ENCODE measurements around the gene SARS1. TPM values are rescaled to one million over a fixed set of nuclear protein-coding genes. Genes with fewer than 3 reads are reported as not detected.

Gene SARS1
- polyA plus RNA-seq, 1 of the 3 experiments (the other 2 are of a cell fraction): 98.3 TPM

DNA sequence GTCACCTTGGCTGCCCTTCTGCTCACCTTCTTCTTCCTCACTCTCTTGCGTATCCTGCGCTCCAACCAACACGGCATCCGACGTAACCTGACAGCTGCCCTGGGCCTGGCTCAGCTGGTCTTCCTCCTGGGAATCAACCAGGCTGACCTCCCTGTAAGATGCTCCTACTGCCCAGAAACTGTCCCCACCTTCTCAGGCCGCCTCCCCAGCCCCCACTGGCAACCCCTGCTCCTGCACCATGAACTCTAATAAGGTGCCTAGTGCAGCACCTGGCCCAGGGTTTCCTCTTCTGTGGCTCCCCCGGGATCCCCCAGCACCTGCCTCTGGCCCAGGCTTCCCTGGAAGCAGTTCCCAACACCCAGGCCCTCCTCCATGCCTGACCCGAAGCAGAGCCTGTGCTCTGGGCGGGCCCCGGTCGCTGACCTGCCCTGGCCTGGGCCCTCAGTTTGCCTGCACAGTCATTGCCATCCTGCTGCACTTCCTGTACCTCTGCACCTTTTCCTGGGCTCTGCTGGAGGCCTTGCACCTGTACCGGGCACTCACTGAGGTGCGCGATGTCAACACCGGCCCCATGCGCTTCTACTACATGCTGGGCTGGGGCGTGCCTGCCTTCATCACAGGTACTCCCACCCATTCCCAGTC is 56.4 kb downstream of the SARS1 start:
- CTCF ChIA-PET: interaction anchor here (1.3 to 4.9 kb wide), 2 partner anchors 11 to 129 kb away, joined by 4 to 32 read pairs; partner anchors contain the start of gene SORT1
- TF ChIP-seq, protein P1, sequence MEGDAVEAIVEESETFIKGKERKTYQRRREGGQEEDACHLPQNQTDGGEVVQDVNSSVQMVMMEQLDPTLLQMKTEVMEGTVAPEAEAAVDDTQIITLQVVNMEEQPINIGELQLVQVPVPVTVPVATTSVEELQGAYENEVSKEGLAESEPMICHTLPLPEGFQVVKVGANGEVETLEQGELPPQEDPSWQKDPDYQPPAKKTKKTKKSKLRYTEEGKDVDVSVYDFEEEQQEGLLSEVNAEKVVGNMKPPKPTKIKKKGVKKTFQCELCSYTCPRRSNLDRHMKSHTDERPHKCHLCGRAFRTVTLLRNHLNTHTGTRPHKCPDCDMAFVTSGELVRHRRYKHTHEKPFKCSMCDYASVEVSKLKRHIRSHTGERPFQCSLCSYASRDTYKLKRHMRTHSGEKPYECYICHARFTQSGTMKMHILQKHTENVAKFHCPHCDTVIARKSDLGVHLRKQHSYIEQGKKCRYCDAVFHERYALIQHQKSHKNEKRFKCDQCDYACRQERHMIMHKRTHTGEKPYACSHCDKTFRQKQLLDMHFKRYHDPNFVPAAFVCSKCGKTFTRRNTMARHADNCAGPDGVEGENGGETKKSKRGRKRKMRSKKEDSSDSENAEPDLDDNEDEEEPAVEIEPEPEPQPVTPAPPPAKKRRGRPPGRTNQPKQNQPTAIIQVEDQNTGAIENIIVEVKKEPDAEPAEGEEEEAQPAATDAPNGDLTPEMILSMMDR (IDR thresholded peaks at IDR 0.05): no peak
- no peak for TF ChIP-seq MEF2A (IDR thresholded peaks at IDR 0.05; ENCODE audit: borderline replicate concordance, low read depth)
- TF ChIP-seq TCF12 (IDR thresholded peaks at IDR 0.05): no peak
- TF ChIP-seq, protein P2, sequence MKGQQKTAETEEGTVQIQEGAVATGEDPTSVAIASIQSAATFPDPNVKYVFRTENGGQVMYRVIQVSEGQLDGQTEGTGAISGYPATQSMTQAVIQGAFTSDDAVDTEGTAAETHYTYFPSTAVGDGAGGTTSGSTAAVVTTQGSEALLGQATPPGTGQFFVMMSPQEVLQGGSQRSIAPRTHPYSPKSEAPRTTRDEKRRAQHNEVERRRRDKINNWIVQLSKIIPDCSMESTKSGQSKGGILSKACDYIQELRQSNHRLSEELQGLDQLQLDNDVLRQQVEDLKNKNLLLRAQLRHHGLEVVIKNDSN (IDR thresholded peaks at IDR 0.05; ENCODE audit: borderline replicate concordance, low read depth): no peak
- no peak for TF ChIP-seq SMC3 (IDR thresholded peaks at IDR 0.05; ENCODE audit: low read depth, low read length)
- TF ChIP-seq, protein P3, sequence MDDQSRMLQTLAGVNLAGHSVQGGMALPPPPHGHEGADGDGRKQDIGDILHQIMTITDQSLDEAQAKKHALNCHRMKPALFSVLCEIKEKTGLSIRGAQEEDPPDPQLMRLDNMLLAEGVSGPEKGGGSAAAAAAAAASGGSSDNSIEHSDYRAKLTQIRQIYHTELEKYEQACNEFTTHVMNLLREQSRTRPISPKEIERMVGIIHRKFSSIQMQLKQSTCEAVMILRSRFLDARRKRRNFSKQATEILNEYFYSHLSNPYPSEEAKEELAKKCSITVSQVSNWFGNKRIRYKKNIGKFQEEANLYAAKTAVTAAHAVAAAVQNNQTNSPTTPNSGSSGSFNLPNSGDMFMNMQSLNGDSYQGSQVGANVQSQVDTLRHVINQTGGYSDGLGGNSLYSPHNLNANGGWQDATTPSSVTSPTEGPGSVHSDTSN (IDR thresholded peaks at IDR 0.05): no peak
- no peak for TF ChIP-seq SIN3A (IDR thresholded peaks at IDR 0.05; ENCODE audit: borderline replicate concordance, low read depth, low read length)
- no peak for TF ChIP-seq GABPA (IDR thresholded peaks at IDR 0.05; ENCODE audit: low read depth)
- TF ChIP-seq POLR2AphosphoS5 (IDR thresholded peaks at IDR 0.05; ENCODE audit: low read depth, low read length): no peak
- TF ChIP-seq RAD21 (IDR thresholded peaks at IDR 0.05; ENCODE audit: low read length): no peak
- no peak for TF ChIP-seq FOXJ3 (CRISPR knock-in tag; IDR thresholded peaks at IDR 0.05)
- no peak for TF ChIP-seq ELF1 (IDR thresholded peaks at IDR 0.05)
- Histone ChIP-seq H2AFZ (ENCODE audit: low read depth) (no peak overlapping the region), H4K20me1 (ENCODE audit: insufficient read depth) (no peaks in the 10 kb centered on the region), H3K4me1 (ENCODE audit: control insufficient read depth in 1 of 2, insufficient read depth in 2 of 2, low read depth in 1 of 2, low read length in 1 of 2) (peaks cover 6 to 9% of the 10 kb centered on the region in 2 experiments), H3K4me3 (ENCODE audit: low read depth in 2 of 2, low read length in 1 of 2) (no peak overlapping the region), H3K9ac (no peak overlapping the region), H3K27me3 (ENCODE audit: insufficient read depth) (no peaks in the 10 kb centered on the region), H3K27ac (ENCODE audit: low read depth in 2 of 2, low read length in 1 of 2) (no peak overlapping the region), H3F3A (replicated peaks; ENCODE audit: insufficient read depth) (no peaks in the 10 kb centered on the region), H3K36me3 (replicated peaks in 1 of 2; ENCODE audit: control insufficient read depth in 1 of 2, insufficient read depth in 2 of 2, low read length in 1 of 2) (no peaks in the 10 kb centered on the region), H3K9me3 (no peaks in the 10 kb centered on the region), H3K9me2 (no peaks in the 10 kb centered on the region), H3K4me2 (no peak overlapping the region), H3K79me2 (ENCODE audit: insufficient read depth) (no peaks in the 10 kb centered on the region)
- POLR2A ChIA-PET: no interaction called here
- WGBS (ENCODE audit: low lambda C conversion rate): 84% methylated on average over 12 of the region's 17 CpGs
- no peak for DNase-seq

DNA sequence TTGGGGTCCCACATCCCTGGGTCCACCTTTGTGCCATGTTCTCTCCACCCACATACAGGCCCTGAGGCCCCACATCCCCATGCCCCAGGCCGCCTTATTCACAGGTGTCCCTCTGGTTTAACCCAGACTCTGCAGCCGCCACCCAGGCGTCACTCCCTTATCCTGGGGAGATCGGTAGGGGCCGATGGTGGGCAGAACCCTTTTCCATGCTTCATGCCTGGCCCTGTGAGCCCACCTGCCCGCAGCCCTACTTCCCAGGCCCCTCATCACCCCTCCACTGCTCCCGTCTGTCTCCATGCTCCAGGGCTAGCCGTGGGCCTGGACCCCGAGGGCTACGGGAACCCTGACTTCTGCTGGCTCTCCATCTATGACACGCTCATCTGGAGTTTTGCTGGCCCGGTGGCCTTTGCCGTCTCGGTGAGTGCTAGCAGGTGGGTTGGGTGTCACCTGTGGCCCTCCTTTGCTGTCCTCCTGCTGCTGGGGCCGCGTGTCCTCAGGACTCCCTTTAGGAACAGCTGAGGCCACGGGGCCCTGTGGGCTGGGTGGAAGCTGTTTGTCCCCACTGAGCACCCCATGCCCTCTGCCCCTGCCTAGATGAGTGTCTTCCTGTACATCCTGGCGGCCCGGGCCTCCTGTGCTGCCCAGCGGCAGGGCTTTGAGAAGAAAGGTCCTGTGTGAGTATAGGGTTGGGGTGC is 57.1 kb downstream of the SARS1 start:
- CTCF ChIA-PET: interaction anchor here (1.2 to 1.9 kb wide), 2 partner anchors 128 to 158 kb away, joined by 3 to 6 read pairs; a partner anchor contains a TSS
- POLR2A ChIA-PET: no interaction called here
- no peaks in the 10 kb centered on the region for H3K9me3 ChIP-seq
- TF ChIP-seq FOSL2 (IDR thresholded peaks at IDR 0.05; ENCODE audit: borderline replicate concordance, low read depth) (no peak), RXRA (IDR thresholded peaks at IDR 0.05; ENCODE audit: borderline replicate concordance, low read depth) (no peak), YY1 (IDR thresholded peaks at IDR 0.05; ENCODE audit: low read depth) (no peak), CHD2 (IDR thresholded peaks at IDR 0.05; ENCODE audit: low read length, partially characterized antibody) (no peak), SIN3A (IDR thresholded peaks at IDR 0.05; ENCODE audit: borderline replicate concordance, low read depth, low read length) (no peak)
- TF ChIP-seq, protein P1 (IDR thresholded peaks at IDR 0.05): no peak
- TF ChIP-seq, protein P4, sequence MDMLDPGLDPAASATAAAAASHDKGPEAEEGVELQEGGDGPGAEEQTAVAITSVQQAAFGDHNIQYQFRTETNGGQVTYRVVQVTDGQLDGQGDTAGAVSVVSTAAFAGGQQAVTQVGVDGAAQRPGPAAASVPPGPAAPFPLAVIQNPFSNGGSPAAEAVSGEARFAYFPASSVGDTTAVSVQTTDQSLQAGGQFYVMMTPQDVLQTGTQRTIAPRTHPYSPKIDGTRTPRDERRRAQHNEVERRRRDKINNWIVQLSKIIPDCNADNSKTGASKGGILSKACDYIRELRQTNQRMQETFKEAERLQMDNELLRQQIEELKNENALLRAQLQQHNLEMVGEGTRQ (IDR thresholded peaks at IDR 0.05; ENCODE audit: borderline replicate concordance, low read depth, low read length): no peak

More for the DNA sequence above, 57.1 kb downstream of the SARS1 start:
- H3K27me3 ChIP-seq (ENCODE audit: insufficient read depth): no peaks in the 10 kb centered on the region
- H2AFZ ChIP-seq (ENCODE audit: low read depth): no peak overlapping the region
- H3F3A ChIP-seq (replicated peaks; ENCODE audit: insufficient read depth): no peaks in the 10 kb centered on the region
- H3K4me2 ChIP-seq: no peak overlapping the region
- no peak overlapping the region for H3K27ac ChIP-seq (ENCODE audit: low read depth in 2 of 2, low read length in 1 of 2)
- no peaks in the 10 kb centered on the region for H4K20me1 ChIP-seq (ENCODE audit: insufficient read depth)
- WGBS (ENCODE audit: low lambda C conversion rate): 94% methylated on average over 6 of the region's 20 CpGs
- H3K36me3 ChIP-seq (replicated peaks in 1 of 2; ENCODE audit: control insufficient read depth in 1 of 2, insufficient read depth in 2 of 2, low read length in 1 of 2): no peaks in the 10 kb centered on the region
- H3K79me2 ChIP-seq (ENCODE audit: insufficient read depth): no peaks in the 10 kb centered on the region
- no peak overlapping the region for H3K9ac ChIP-seq
- H3K4me3 ChIP-seq (ENCODE audit: low read depth in 2 of 2, low read length in 1 of 2): no peak overlapping the region
- DNase-seq: no peak
- peaks cover 12 to 16% of the 10 kb centered on the region in 2 experiments for H3K4me1 ChIP-seq (ENCODE audit: control insufficient read depth in 1 of 2, insufficient read depth in 2 of 2, low read depth in 1 of 2, low read length in 1 of 2)
- no peaks in the 10 kb centered on the region for H3K9me2 ChIP-seq
